PFSK-1 (cell line): ENCODE data around the gene MEGF9.

ENCODE experiments used
- FOXP2 ChIP-seq: optimal IDR thresholded peaks from 2 replicates; pipeline ENCODE3; 2011; ENCODE audit warnings: borderline replicate concordance, control low read depth, inconsistent platforms; ENCODE audit not compliant: insufficient read depth; ENCODE audit errors: extremely low read length, extremely low read depth
- POLR2AphosphoS5 ChIP-seq: IDR thresholded peaks from 2 replicates; pipeline ENCODE4 v1.6.1; 2012; ENCODE audit warnings: low read depth, mild to moderate bottlenecking, control low read depth, low read length, moderate library complexity
- TAF1 ChIP-seq: IDR thresholded peaks from 2 replicates; pipeline ENCODE4 v1.6.1; 2012; ENCODE audit warnings: low read length, control low read depth, borderline replicate concordance; ENCODE audit not compliant: insufficient read depth
- TF ChIP-seq, protein P1 (sequence below), 2 experiments: IDR thresholded peaks; 2 replicates each; pipeline versions ENCODE4 v1.6.1 to v1.8.0; 2011 to 2012; ENCODE audit warnings: low read depth in 2 of 2, low read length in 2 of 2, control low read depth in 1 of 2, inconsistent platforms in 1 of 2, mild to moderate bottlenecking in 1 of 2, moderate library complexity in 1 of 2; ENCODE audit not compliant: insufficient read depth in 1 of 2

DNA sequence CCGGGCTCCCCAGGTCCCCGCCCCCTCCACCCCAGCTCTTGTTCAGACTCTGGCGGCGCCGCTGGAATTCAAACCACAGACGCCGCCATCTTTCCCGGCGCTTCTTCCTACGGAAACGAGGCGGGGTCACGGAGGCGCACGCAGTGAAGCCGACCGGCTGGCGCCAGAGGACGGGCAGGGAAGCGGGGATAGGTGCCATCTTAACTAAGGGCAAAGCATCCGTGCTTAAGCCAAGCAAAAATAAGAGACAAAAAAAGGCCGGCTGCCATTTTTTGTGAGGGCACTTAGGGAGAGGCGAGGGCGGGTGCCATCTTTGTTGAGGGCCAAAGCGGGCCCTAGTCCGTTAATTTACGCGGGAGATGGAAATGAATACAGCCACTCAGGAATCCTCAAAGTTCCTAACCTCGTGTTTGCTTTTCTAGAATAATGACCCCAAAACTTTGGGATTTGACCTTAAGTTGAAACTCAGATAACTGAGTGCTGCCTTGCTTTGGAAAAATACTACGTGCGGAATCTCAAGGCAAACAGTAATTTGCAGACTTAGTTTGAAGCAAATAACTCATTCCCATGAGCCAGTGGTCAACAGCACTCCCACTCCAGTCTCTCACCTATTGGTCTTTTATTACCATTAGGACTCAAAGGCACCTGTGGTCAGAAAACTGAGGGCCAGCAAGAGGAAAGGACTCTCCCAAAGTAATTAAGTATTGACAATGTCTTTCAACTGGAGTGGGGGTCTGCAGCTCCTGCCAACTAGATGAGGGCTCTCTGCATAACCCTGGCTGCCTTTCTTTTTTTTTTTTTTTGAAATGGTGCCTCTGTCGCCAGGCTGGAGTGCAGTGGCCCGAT lies 134.0 kb downstream of the MEGF9 start, which contains the start of gene CDK5RAP2:
- TF ChIP-seq POLR2AphosphoS5 (peak; percentile 65; the same call in 1 of the 2 replicates), TAF1 (no peak; the same call in 1 of the 2 replicates), FOXP2 (peak; percentile 41)
- TF ChIP-seq, protein P1, sequence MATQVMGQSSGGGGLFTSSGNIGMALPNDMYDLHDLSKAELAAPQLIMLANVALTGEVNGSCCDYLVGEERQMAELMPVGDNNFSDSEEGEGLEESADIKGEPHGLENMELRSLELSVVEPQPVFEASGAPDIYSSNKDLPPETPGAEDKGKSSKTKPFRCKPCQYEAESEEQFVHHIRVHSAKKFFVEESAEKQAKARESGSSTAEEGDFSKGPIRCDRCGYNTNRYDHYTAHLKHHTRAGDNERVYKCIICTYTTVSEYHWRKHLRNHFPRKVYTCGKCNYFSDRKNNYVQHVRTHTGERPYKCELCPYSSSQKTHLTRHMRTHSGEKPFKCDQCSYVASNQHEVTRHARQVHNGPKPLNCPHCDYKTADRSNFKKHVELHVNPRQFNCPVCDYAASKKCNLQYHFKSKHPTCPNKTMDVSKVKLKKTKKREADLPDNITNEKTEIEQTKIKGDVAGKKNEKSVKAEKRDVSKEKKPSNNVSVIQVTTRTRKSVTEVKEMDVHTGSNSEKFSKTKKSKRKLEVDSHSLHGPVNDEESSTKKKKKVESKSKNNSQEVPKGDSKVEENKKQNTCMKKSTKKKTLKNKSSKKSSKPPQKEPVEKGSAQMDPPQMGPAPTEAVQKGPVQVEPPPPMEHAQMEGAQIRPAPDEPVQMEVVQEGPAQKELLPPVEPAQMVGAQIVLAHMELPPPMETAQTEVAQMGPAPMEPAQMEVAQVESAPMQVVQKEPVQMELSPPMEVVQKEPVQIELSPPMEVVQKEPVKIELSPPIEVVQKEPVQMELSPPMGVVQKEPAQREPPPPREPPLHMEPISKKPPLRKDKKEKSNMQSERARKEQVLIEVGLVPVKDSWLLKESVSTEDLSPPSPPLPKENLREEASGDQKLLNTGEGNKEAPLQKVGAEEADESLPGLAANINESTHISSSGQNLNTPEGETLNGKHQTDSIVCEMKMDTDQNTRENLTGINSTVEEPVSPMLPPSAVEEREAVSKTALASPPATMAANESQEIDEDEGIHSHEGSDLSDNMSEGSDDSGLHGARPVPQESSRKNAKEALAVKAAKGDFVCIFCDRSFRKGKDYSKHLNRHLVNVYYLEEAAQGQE (IDR thresholded peaks at IDR 0.05; ENCODE audit: insufficient read depth in 1 of 2, low read depth in 2 of 2, low read length in 2 of 2), result no peak
